Natural killer cell treated with Interleukin-12 subunit alpha and Interleukin-12 subunit beta and Interleukin-15 and Interleukin-18, amount 100 ng/mL, for 72 hours (primary cell): Measurements from ENCODE around the gene RNF212. TPM values are rescaled to one million over a fixed set of nuclear protein-coding genes. Genes with fewer than 3 reads are reported as not detected.
"Not testable (repeated sequence)": the region's sequence is repeated elsewhere in the genome, so short reads cannot be mapped to it uniquely, and the experiment has no call there.

ENCODE experiments used
- ATAC-seq, 2 donors: fragments of 150-1000 bp; cut with Tn5 transposase in 1 of 2; sonication (Bioruptor Pico), chemical (Tn5 transposase) in 1 of 2; 2 replicates each; pipeline ENCODE4 v1.10.0; 2021
- DNase-seq: peaks from one replicate; pipeline ENCODE4 v3.0.0; 2022; ENCODE audit warnings: low spot score
- H3K27ac Mint-ChIP-seq, 2 donors: 1 replicate in 1 of 2; 2 replicates in 1 of 2; pipeline ENCODE4 v1.8.0; 2022; ENCODE audit warnings: mixed read lengths in 2 of 2, mild to moderate bottlenecking in 1 of 2, moderate library complexity in 1 of 2
- H3K27me3 Mint-ChIP-seq, 2 donors: 1 replicate in 1 of 2; 2 replicates in 1 of 2; pipeline ENCODE4 v1.8.0; 2022; ENCODE audit warnings: mixed read lengths in 2 of 2
- H3K36me3 Mint-ChIP-seq: one replicate; pipeline ENCODE4 v1.8.0; 2022; ENCODE audit warnings: mixed read lengths
- H3K4me1 Mint-ChIP-seq, 2 donors: 1 replicate in 1 of 2; 2 replicates in 1 of 2; pipeline ENCODE4 v1.8.0; 2022; ENCODE audit warnings: low read depth in 2 of 2, mixed read lengths in 2 of 2, mild to moderate bottlenecking in 1 of 2
- H3K4me3 Mint-ChIP-seq: one replicate; pipeline ENCODE4 v1.8.0; 2022; ENCODE audit warnings: mixed read lengths
- H3K9me3 Mint-ChIP-seq: 2 replicates; pipeline ENCODE4 v1.8.0; 2022; ENCODE audit warnings: mixed read lengths
- total RNA-seq, 2 donors: library from RNA; stranded (reverse); gene quantifications; one replicate each; pipeline ENCODE4 v1.2.3, GENCODE V29; 2022

RNF212 gene
- total RNA-seq, 2 donors from 2014 or later, result 0.89 to 1.5 TPM

GRCh38 chr4:1050486-1051213 lies 62.7 kb downstream of the RNF212 start:
- H3K36me3 Mint-ChIP-seq, result no peaks in the 10 kb centered on the region
- H3K4me1 Mint-ChIP-seq, result peaks cover 1 to 6% of the 10 kb centered on the region in 2 donors
- no peak overlapping the region for H3K27ac Mint-ChIP-seq
- ATAC-seq (no peak), DNase-seq (peak; percentile 58)
- no peak overlapping the region for H3K4me3 Mint-ChIP-seq
- H3K9me3 Mint-ChIP-seq, result no peaks in the 10 kb centered on the region
- peaks cover 12 to 27% of the 10 kb centered on the region in 2 donors for H3K27me3 Mint-ChIP-seq

GRCh38 chr4:1049591-1049905 lies 63.8 kb downstream of the RNF212 start:
- Mint-ChIP-seq H3K4me3 (no peak overlapping the region), H3K27ac (no peak overlapping the region), H3K36me3 (no peaks in the 10 kb centered on the region), H3K9me3 (no peaks in the 10 kb centered on the region), H3K4me1 (peaks cover 0 to 5% of the 10 kb centered on the region in 2 donors), H3K27me3 (peaks cover 12 to 29% of the 10 kb centered on the region in 2 donors)
- no peak for ATAC-seq
- peak; percentile 51 for DNase-seq

GRCh38 chr4:1048773-1049590 lies 64.4 kb downstream of the RNF212 start:
- no peaks in the 10 kb centered on the region for H3K9me3 Mint-ChIP-seq
- no peak overlapping the region for H3K27ac Mint-ChIP-seq
- DNase-seq (no peak), ATAC-seq (peak in 1 of 2 donors; percentile 35)
- no peak overlapping the region for H3K4me3 Mint-ChIP-seq
- H3K36me3 Mint-ChIP-seq, result no peaks in the 10 kb centered on the region
- H3K27me3 Mint-ChIP-seq, result peaks cover 12 to 29% of the 10 kb centered on the region in 2 donors
- peaks cover 0 to 5% of the 10 kb centered on the region in 2 donors for H3K4me1 Mint-ChIP-seq

- Mint-ChIP-seq H3K4me1 (peaks cover 2 to 10% of the 10 kb centered on the region in 2 donors), H3K36me3 (no peaks in the 10 kb centered on the region), H3K27me3 (peaks cover 12 to 30% of the 10 kb centered on the region in 2 donors), H3K4me3 (no peak overlapping the region), H3K27ac (no peak overlapping the region), H3K9me3 (no peaks in the 10 kb centered on the region)
- DNase-seq (peak; percentile 42), ATAC-seq (no peak)
Observed at GRCh38 chr4:1047976-1048772, 65.2 kb downstream of the RNF212 start.

GRCh38 chr4:1047106-1047975 lies 66.0 kb downstream of the RNF212 start:
- Mint-ChIP-seq H3K4me1 (peaks cover 4 to 10% of the 10 kb centered on the region in 2 donors), H3K27me3 (peaks cover 12 to 28% of the 10 kb centered on the region in 2 donors), H3K4me3 (no peak overlapping the region), H3K36me3 (no peaks in the 10 kb centered on the region), H3K9me3 (no peaks in the 10 kb centered on the region), H3K27ac (no peak overlapping the region)
- ATAC-seq (no peak), DNase-seq (peak; percentile 54)

- H3K9me3 Mint-ChIP-seq, ATAC-seq, H3K27ac Mint-ChIP-seq, H3K36me3 Mint-ChIP-seq, H3K4me3 Mint-ChIP-seq: not testable (repeated sequence)
- peak; percentile 53 for DNase-seq
- Mint-ChIP-seq H3K4me1 (peaks cover 4 to 10% of the 10 kb centered on the region in 2 donors), H3K27me3 (peaks cover 12 to 27% of the 10 kb centered on the region in 2 donors)
Observed at GRCh38 chr4:1046581-1047011, 66.8 kb downstream of the RNF212 start.

DNA sequence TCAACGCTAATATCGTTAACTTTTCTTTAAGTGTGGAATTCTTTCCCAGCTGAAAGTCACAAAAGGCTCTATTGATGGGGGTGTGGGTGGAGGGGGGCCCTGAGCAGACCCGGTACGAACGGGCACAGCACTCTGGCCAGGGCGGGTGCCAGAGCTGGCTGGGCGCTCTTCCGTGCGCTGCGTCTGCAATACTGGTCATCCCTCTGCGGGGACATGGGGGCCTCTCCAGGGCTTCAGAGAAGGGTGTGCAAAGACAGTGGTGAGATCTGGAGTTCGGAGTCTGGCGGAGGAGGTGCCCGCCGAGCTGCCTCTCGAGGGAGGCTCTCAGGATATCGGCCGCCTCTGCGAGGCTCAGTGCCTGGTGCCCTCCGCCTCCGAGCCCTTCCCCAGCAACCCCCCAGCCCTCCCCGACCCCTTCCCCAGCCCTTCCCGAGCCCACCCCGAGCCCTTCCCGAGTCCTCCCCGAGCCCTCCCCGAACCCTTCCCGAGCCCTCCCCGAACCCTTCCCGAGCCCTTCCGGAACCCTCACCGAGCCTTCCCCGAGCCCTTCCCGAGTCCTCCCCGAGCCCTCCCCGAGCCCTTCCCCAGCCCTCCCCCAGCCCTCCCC lies 67.7 kb downstream of the RNF212 start:
- ATAC-seq, result no peak
- peaks cover 4 to 10% of the 10 kb centered on the region in 2 donors for H3K4me1 Mint-ChIP-seq
- no peak overlapping the region for H3K4me3 Mint-ChIP-seq
- no peak for DNase-seq
- H3K27me3 Mint-ChIP-seq, result peaks cover 12 to 24% of the 10 kb centered on the region in 2 donors
- H3K27ac Mint-ChIP-seq, result no peak overlapping the region
- no peaks in the 10 kb centered on the region for H3K9me3 Mint-ChIP-seq
- no peaks in the 10 kb centered on the region for H3K36me3 Mint-ChIP-seq

DNA sequence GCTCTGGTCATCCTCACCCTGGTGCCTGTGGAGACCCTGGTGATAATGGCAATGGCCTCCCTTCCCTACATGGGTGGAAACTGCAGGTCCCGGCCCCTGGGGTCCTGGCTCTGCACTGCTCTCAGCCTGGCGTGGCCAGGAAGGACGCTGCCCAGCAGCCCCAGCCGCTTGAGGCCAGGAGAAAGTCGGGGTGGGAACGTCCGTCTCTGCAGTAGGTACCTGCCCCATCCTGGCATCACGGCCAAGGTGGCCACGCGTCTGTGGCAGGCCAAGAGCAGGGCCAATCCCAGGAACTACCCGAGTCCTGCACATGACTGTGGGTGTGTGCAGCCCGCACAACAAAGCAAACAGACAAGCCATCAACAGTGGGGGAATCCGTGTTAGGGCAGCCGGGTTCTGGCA lies 68.2 kb downstream of the RNF212 start:
- Mint-ChIP-seq H3K4me3 (no peak overlapping the region), H3K4me1 (peaks cover 4 to 10% of the 10 kb centered on the region in 2 donors), H3K27me3 (peaks cover 12 to 24% of the 10 kb centered on the region in 2 donors), H3K36me3 (no peaks in the 10 kb centered on the region), H3K9me3 (no peaks in the 10 kb centered on the region), H3K27ac (no peak overlapping the region)
- DNase-seq (peak; percentile 42), ATAC-seq (no peak)

DNA sequence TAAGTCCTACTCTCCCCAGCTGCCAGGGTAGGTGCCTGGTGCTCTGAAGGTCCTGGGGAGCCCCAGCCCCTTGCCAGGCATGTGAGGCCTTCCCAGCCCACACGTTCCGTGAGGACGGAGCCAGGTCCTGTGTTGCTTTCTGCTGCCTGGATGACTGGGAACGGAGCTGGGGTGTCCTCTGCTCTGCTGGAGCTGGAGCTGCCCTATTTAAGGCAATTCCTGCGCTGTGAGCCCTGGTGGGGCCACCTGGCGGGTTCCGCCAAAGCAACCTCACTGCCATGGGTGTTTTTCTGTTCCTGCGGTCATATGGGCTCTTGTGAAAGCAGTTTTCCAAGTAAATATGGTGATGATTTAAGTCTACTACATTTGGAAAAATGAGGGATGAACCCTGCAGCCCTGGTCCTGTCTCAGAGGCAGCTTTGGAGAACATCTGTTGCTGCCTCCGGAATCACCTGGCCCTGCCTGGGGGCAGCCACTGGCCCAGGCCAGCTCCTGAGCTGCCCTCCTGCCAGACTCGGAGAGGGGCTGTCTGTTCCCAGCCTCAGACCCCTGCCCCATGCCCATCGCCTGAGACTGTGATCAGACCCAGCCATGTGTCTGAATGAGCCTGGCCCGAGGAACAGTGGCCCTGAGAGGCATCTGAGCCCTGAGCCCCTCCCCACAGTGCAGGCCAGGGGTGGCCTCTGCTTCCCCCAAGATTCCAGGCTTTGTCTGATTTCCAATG lies 68.7 kb downstream of the RNF212 start:
- peaks cover 4 to 10% of the 10 kb centered on the region in 2 donors for H3K4me1 Mint-ChIP-seq
- no peaks in the 10 kb centered on the region for H3K36me3 Mint-ChIP-seq
- H3K4me3 Mint-ChIP-seq, result no peak overlapping the region
- ATAC-seq (no peak), DNase-seq (peak; percentile 40)
- H3K9me3 Mint-ChIP-seq, result no peaks in the 10 kb centered on the region
- no peak overlapping the region for H3K27ac Mint-ChIP-seq
- H3K27me3 Mint-ChIP-seq, result peaks cover 12 to 24% of the 10 kb centered on the region in 2 donors

DNA sequence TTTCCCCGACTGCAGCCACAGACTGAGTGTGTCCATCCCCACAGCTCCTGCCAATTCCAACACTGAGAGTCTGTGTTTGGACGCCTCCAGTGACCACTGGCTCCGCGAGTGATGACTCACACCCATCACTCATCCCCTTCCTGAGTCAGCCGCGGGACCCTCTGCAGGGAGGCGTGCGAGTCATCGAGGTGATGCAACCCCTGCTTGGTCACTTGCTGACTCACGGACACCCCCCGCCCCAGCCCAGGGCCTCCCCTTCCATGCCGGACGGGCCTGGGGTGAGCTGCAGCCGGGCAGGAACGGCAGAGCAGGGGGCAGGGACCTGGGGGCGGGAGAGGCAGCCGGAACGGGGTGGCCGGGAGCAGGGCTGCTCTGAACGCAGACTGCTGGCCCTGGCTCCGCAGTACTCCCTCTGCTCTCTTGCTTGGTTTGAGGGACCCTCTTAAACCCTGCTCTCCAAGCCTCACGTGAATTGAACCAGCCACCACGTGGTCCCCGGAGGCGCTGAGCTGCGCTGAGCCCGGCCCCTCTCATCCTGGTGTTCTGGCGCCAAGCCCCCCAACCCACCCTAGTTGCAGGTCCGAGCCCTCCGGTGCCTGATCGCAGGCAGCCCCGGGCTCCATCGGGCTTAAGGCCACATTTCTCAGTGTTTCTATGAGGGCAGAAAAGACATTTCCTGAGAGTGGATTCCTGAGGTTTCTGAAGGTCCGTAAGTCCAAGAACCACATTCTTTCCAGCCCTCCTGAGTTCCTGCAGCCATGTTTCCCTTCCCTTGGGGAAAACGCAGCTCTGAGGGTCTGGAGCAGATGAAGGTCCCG lies 69.5 kb downstream of the RNF212 start:
- Mint-ChIP-seq H3K36me3 (no peaks in the 10 kb centered on the region), H3K27ac (no peak overlapping the region), H3K4me1 (peaks cover 4 to 10% of the 10 kb centered on the region in 2 donors), H3K9me3 (no peaks in the 10 kb centered on the region), H3K4me3 (no peak overlapping the region), H3K27me3 (peaks cover 12 to 19% of the 10 kb centered on the region in 2 donors)
- ATAC-seq (peak; percentile 85 to 92), DNase-seq (peak; percentile 87)

DNA sequence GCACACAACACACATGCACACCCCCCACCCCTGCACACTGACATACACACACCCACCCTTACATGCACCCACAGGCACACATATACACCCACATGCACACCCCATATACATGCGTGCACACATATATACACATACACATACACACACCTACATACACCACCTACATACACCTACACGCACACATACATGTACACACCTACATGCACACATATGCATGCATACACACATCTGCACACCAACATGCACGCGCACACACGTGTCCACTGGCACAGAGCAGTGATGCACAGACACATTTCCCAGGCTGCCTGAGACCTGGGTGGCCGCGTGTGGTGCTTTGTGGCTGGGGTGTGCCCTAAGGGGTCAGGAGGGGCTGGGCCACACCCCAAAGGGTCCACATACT lies 70.2 kb downstream of the RNF212 start:
- H3K27ac Mint-ChIP-seq, result no peak overlapping the region
- no peaks in the 10 kb centered on the region for H3K36me3 Mint-ChIP-seq
- ATAC-seq (no peak), DNase-seq (no peak)
- H3K4me1 Mint-ChIP-seq, result peaks cover 4 to 10% of the 10 kb centered on the region in 2 donors
- H3K27me3 Mint-ChIP-seq, result peaks cover 12 to 13% of the 10 kb centered on the region in 2 donors
- no peak overlapping the region for H3K4me3 Mint-ChIP-seq
- no peaks in the 10 kb centered on the region for H3K9me3 Mint-ChIP-seq
